Omental fat pad (tissue), 4 donors: ENCODE data around the gene CPT1A. TPM values are rescaled to one million over a fixed set of nuclear protein-coding genes. Genes with fewer than 3 reads are reported as not detected.

ENCODE experiments used
- ATAC-seq: fragments of 150-250 bp; one replicate; pipeline ENCODE4 v1.9.1; 2016; ENCODE audit warnings: mild to moderate bottlenecking, moderate library complexity; ENCODE audit not compliant: low FRiP score
- DNase-seq: peaks from one replicate; pipeline ENCODE4 v3.0.0-alpha.2; 2019; ENCODE audit warnings: low spot score
- CTCF ChIP-seq, 3 donors: fragments of 450-650 bp; IDR thresholded peaks; one replicate each; pipeline ENCODE4 v1.5.1; 2016 to 2017; ENCODE audit warnings: antibody characterized with exemption in 3 of 3, mild to moderate bottlenecking in 3 of 3, moderate library complexity in 2 of 3
- total RNA-seq, 4 donors: library from RNA; depleted of rRNA; stranded (reverse); fragments of >200 nt; gene quantifications; one replicate each; pipeline ENCODE4 v1.1.0, GENCODE V29; 2016

CPT1A gene
- total RNA-seq, 4 donors from 2014 or later, result 36.1 to 54.9 (median 48.2) TPM

GRCh38 chr11:68878022-68878421 lies 36.3 kb upstream of the CPT1A start:
- no peak for TF ChIP-seq CTCF (IDR thresholded peaks at IDR 0.05)
- ATAC-seq, result no peak
- DNase-seq, result no peak

GRCh38 chr11:68872216-68873003 lies 30.7 kb upstream of the CPT1A start:
- ATAC-seq (no peak), DNase-seq (no peak)

GRCh38 chr11:68870470-68870869 lies 28.8 kb upstream of the CPT1A start:
- TF ChIP-seq CTCF (IDR thresholded peaks at IDR 0.05), result no peak
- ATAC-seq, result no peak
- DNase-seq, result no peak

More at GRCh38 chr11:68872216-68873003, 30.7 kb upstream of the CPT1A start:
- no peak for TF ChIP-seq CTCF (IDR thresholded peaks at IDR 0.05)

- no peak for TF ChIP-seq CTCF (IDR thresholded peaks at IDR 0.05)
- no peak for ATAC-seq
- no peak for DNase-seq
Observed at GRCh38 chr11:68868221-68868835, 26.6 kb upstream of the CPT1A start.

GRCh38 chr11:68867066-68867465 lies 25.4 kb upstream of the CPT1A start:
- no peak for TF ChIP-seq CTCF (IDR thresholded peaks at IDR 0.05)
- ATAC-seq, result no peak
- DNase-seq, result no peak

GRCh38 chr11:68865241-68865640 lies 23.5 kb upstream of the CPT1A start:
- DNase-seq, result no peak
- ATAC-seq, result no peak
- no peak for TF ChIP-seq CTCF (IDR thresholded peaks at IDR 0.05)
